GM18517 (cell line): Measurements from ENCODE around the gene DHX15.
"Not testable (repeated sequence)": the region's sequence is repeated elsewhere in the genome, so short reads cannot be mapped to it uniquely, and the experiment has no call there.

Source experiments
- ATAC-seq: cut with Tn5 transposase; IDR thresholded peaks from one replicate; pipeline ENCODE4 v1.9.1; 2021; ENCODE audit warnings: mild to moderate bottlenecking, moderate library complexity; ENCODE audit not compliant: unreplicated experiment

The DHX15 gene

DNA sequence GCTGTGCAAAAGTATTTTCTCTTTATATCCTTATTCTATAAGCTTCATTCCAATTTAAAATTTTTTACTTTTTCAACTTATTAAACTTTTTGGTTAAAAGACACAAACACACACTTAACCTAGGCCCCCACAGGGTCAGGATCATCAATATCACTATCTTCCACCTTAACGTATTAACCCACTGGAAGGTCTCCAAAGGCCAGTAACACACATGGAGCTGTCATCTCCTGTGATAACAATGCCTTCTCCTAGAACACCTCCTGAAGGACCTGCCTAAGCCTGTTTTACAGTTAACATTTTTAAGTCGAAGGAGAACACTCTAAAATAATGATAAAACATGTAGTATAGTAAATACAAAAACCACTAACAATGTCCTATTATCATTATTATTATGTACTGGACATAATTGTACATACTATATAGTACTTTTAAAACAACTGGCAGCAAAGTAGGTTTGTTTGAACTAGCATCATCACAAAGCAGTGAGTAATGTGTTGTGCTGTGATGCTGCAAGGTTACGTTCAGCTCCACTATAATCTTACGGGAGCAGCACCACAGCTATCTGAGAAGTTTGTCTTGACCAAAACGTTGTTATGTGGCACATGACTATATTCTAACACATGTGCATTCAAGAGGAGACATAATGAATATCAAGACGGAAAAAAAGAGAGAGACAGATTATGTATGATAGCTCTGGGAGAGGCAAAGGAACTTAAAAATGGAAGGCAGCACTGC, 33.7 kb downstream of the DHX15 start:
- no peak for ATAC-seq

DNA sequence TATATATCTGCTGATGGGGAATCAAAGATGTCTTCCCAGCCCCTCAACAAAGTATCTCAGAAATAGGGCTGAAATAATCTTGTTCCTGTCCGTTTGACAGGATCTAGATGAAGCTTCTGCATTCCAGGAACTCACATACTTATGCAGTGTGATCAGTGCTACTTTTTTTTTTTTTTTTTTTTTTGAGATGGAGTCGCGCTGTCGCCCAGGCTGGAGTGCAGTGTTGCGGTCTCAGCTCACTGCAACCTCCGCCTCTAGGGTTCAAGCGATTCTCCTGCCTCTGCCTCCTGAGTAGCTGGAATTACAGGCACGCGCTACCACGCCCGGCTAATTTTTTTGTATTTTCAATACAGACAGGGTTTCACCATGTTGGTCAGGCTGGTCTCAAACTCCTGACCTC, 36.4 kb downstream of the DHX15 start:
- ATAC-seq: no peak

GRCh38 chr4:24544208-24544988, 40.0 kb downstream of the DHX15 start:
- ATAC-seq: no peak

DNA sequence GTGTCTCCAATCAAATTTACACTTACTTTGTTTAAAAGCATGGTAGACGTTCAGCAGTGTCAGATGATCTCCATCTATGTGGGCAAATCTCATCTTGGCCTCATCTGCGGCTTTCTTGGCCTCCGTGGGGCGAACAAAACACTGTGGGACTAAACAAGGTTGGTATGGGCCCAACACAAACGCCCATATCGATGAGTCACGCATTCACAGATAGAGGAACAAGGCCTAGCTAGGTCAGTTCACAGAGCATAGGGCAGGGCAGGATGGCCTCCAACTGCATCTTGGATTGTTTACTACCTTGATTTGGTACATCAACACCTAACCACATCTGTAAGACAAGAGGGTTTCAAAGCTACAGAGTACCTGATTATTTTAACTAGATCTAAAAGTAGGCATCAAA, 47.3 kb downstream of the DHX15 start:
- no peak for ATAC-seq

- no peak for ATAC-seq
These were observed 49.0 kb downstream of the DHX15 start for GRCh38 chr4:24535399-24535798.

DNA sequence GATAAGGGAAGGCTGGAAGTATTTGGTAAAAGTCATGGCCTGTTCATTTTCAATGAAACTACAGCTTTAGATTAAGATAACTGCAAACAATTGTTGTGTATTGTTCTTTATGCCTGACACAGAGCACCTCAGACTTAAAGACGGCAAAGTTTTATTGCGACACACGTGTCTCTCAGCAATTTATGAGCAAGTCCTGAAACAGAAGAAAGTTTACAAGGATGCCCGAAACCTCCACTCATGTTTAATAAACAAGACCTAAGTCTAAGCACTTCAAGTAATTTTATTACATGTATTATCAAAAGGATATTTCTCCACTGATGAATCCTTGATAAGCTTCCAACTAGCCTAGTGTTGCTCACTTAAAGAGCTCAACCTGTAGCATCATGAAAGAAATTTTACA, 51.0 kb downstream of the DHX15 start:
- no peak for ATAC-seq

- peak; percentile 81 for ATAC-seq
These were observed 54.8 kb downstream of the DHX15 start for GRCh38 chr4:24529555-24529954.

DNA sequence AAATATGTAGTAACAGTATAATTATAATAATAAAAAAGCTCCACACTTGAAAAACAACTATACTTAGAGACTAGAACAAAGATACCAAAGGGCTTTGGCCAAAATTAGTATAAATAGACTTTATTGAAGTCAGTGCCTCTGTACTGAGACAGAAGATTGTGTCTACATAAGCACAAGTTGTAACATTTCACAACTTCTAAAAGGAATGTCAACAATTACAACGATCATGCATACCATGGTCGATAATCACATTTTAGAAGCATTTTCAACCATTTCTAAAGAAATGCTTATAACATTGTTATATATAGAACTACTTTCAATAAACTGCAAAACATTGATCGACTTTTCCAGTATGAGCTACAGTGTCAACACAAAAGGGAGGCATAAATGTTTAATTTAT, 57.0 kb downstream of the DHX15 start:
- ATAC-seq: no peak

DNA sequence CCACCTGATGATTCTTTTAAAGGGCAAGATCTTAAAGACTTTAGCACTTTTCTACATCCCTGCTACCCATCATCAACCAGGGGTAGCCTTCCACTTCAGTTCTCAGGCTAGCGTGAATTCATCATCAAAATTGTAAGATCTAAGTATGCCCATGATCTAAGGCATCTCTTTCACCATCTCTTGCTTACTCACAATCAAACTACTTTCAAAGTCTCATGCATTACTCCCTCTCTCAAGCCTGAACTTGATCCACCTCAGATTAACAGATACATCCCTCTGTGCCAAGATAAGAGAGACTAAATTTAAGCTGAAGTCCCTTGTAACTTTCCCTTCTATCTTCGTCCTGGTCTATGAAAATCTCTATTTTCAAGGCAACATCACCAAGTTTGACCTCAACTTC, 62.8 kb downstream of the DHX15 start:
- ATAC-seq: no peak

DNA sequence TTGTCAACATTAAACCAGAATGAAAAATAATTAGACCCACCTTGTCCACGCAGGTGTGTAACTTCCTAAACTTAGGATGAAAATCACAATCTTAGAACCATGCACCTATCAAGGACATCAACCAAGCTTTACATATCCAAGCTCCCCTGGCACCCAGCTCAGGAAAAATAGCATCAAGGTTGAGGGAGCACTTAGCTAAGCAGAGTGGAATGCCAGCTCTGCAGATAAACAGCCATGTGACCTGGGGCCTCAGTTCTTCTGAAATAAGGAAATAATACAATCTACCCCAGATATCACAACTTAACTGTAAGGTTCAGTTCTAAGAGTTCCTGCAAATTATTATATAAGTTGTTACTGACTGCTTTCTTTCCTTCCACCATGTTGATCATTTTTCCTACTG, 64.7 kb downstream of the DHX15 start:
- no peak for ATAC-seq

- ATAC-seq: no peak
These were observed 66.7 kb downstream of the DHX15 start for GRCh38 chr4:24517676-24518075.

- no peak for ATAC-seq
These were observed 67.4 kb downstream of the DHX15 start for GRCh38 chr4:24516926-24517325.

DNA sequence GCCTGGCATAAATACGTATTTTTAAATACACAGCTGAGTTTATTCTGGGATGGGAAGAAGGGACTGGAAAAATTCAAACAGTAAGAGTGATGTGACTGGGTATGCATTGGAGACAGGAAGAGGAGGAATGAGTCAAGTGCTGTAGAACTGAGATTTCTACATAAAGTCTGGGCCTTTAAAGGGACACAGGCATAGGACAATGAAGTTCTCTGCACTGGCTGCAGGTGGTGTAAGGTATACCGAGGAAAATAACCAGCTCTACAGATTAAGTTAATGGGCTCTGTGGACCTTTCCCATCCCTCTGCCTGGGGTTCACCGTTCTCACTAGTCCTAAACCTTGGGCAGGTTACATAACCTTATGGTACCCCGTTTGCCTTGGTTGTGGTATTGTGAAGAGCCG, 68.7 kb downstream of the DHX15 start:
- no peak for ATAC-seq

- ATAC-seq: no peak
These were observed 69.5 kb downstream of the DHX15 start for GRCh38 chr4:24514808-24515207.

DNA sequence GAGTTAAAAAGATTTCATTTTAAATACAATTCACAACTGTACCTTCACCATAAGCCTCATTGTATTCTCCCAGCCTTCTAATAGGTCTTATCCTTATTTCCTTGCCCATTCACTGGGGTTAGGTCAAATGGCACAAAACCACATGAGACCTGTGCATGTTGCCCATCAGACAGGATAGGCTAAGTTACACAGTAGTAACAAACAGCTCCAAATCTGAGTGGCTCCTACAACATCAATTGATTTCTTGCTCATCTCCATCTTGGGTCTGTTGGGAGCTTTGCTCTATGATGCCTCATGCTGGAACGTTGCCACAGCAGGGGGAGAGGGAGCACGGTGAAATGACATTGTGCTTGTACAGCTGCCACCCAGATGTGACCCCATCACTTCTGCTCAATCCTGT, 70.6 kb downstream of the DHX15 start:
- ATAC-seq: no peak

GRCh38 chr4:24511371-24512063, 72.8 kb downstream of the DHX15 start:
- ATAC-seq: no peak

DNA sequence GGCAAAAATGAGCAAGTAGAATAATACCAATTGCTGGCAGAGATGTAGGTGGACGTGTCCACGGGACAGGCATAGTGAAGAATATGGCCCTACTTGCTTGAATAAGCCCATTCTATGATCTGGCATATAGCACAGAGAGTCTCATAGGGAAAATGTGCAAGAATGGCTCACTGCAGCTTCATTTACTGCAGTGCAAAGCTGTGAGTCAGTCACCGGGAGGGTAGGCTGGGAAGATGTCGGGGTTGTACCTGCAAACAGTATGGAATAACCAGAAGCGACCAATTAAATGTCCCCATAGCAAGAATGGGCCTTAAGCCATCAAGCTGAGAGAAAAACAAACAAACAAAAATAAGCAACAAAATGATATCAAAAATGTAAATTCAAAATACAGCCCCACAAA, 74.3 kb downstream of the DHX15 start:
- ATAC-seq: no peak

DNA sequence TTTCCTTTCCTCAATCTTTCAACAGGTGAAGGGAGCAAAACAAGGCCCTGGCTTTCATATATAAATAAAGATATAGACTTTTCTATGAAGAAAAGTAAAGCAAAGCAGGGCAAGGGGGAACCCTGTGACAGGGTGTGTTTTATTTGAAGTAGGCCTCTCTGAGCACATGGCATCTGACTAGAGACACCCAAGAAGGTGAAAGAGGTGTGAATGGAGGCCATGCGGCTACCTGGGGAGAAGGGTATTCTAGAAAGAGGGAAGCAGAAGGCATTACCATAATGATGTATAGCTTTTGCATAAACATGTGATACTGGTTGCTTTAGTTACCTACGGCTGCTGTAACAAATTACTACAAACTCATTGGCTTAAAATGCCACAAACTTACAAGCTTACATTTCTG, 75.8 kb downstream of the DHX15 start:
- ATAC-seq: no peak

GRCh38 chr4:24507439-24507838, 76.9 kb downstream of the DHX15 start:
- ATAC-seq: no peak

- ATAC-seq: not testable (repeated sequence)
These were observed 81.3 kb downstream of the DHX15 start for GRCh38 chr4:24503090-24503489.

DNA sequence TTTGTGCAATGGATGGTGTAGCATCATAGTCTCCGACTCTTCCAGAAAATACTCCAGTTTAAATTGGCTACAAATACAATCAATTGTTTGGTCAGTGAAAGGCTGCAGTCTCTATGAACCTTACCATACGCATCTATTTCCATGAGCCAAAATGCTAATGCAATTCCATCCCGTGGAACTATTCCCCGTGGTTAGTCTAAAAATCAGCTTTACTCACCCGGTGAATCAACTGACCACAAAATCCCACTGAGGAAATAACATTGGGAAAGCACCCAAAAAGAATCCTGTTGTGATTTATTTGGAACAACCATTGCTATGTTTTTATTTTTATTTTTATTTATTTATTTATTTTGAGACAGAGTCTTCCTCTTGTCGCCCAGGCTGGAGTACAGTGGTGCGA, 87.1 kb downstream of the DHX15 start:
- no peak for ATAC-seq

DNA sequence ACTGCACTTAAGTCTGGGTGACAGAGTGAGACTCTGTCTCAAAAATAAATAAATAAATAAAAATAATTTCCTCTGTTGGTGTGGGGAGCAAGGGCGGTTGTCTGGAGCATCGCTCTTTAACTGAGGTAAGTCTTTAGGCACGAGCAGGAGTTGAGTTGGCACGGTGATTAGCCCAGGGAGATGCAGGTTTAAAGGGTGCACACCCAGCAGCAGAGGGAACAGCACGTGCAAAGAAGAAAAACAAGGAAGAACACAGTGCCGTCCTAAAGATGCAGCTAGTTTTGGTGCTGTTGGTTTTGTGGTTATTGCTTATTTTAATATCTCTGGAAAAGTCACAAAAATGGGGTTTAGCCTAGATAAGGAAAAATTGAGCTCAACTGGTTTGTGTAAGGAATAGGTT, 87.8 kb downstream of the DHX15 start:
- ATAC-seq: no peak
